Adipocyte (in vitro differentiated cells): Measurements from ENCODE around the gene GATAD2A.

Experiments
- DNase-seq: peaks from one replicate; pipeline ENCODE4 v3.0.0-alpha.2; 2015; ENCODE audit warnings: low read depth
- H3K27me3 ChIP-seq: replicated peaks from 2 replicates; pipeline ENCODE4 v1.7.0; 2013; ENCODE audit warnings: mild to moderate bottlenecking, low read length, moderate library complexity; ENCODE audit not compliant: control insufficient read depth, insufficient read depth
- H3K36me3 ChIP-seq: 2 replicates; pipeline ENCODE4 v1.7.0; 2013; ENCODE audit warnings: low read length, mild to moderate bottlenecking, moderate library complexity; ENCODE audit not compliant: control insufficient read depth, insufficient read depth, severe bottlenecking
- H3K4me1 ChIP-seq: 2 replicates; pipeline ENCODE4 v1.7.0; 2013; ENCODE audit warnings: mild to moderate bottlenecking, low read length, moderate library complexity; ENCODE audit not compliant: control insufficient read depth, insufficient read depth
- H3K4me3 ChIP-seq: 2 replicates; pipeline ENCODE4 v1.7.0; 2013; ENCODE audit warnings: mild to moderate bottlenecking, low read length, moderate library complexity
- H3K9ac ChIP-seq: 2 replicates; pipeline ENCODE4 v1.7.0; 2013; ENCODE audit warnings: mild to moderate bottlenecking, low read length, moderate library complexity
- H3K9me3 ChIP-seq: 2 replicates; pipeline ENCODE4 v1.7.0; 2013; ENCODE audit warnings: mild to moderate bottlenecking, low read length, moderate library complexity; ENCODE audit not compliant: control insufficient read depth

GATAD2A gene

GRCh38 chr19:19515642-19516519 lies 110.4 kb downstream of the GATAD2A start, which contains the start of gene NDUFA13:
TSS of gene NDUFA13 (plus strand) at chr19:19516225. CDS start at chr19:19516239, 14 bp downstream.
- Histone ChIP-seq H3K27me3 (no peaks in the 10 kb centered on the region), H3K4me1 (peaks cover 13% of the 10 kb centered on the region), H3K36me3 (peaks cover 17% of the 10 kb centered on the region), H3K9ac (peak within 1 kb of the TSS; percentile 88), H3K4me3 (peak within 1 kb of the TSS; percentile 95), H3K9me3 (no peaks in the 10 kb centered on the region)
- peak; percentile 96 for DNase-seq

GRCh38 chr19:19517235-19517619 lies 111.8 kb downstream of the GATAD2A start:
- Histone ChIP-seq H3K36me3 (peaks cover 18% of the 10 kb centered on the region), H3K4me1 (peaks cover 13% of the 10 kb centered on the region), H3K9ac (peak overlapping the region; percentile 88), H3K9me3 (no peaks in the 10 kb centered on the region), H3K27me3 (no peaks in the 10 kb centered on the region), H3K4me3 (peak overlapping the region; percentile 95)
- no peak for DNase-seq

- Histone ChIP-seq H3K9me3 (no peaks in the 10 kb centered on the region), H3K9ac (no peak overlapping the region), H3K4me1 (peaks cover 13% of the 10 kb centered on the region), H3K27me3 (no peaks in the 10 kb centered on the region), H3K4me3 (no peak overlapping the region), H3K36me3 (peaks cover 24% of the 10 kb centered on the region)
- no peak for DNase-seq
Measured at GRCh38 chr19:19520989-19521388, 115.5 kb downstream of the GATAD2A start.

GRCh38 chr19:19523177-19523576 lies 117.7 kb downstream of the GATAD2A start:
- H3K4me3 ChIP-seq: no peak overlapping the region
- H3K27me3 ChIP-seq: no peaks in the 10 kb centered on the region
- H3K4me1 ChIP-seq: peaks cover 5% of the 10 kb centered on the region
- no peak overlapping the region for H3K9ac ChIP-seq
- peaks cover 39% of the 10 kb centered on the region for H3K36me3 ChIP-seq
- H3K9me3 ChIP-seq: no peaks in the 10 kb centered on the region
- DNase-seq: no peak

- Histone ChIP-seq H3K9ac (no peak overlapping the region), H3K4me3 (no peak overlapping the region), H3K4me1 (peaks cover 5% of the 10 kb centered on the region), H3K9me3 (no peaks in the 10 kb centered on the region), H3K27me3 (no peaks in the 10 kb centered on the region), H3K36me3 (peaks cover 43% of the 10 kb centered on the region)
- DNase-seq: no peak
Measured at GRCh38 chr19:19524053-19524452, 118.6 kb downstream of the GATAD2A start.

- no peak overlapping the region for H3K4me3 ChIP-seq
- H3K9ac ChIP-seq: no peak overlapping the region
- peaks cover 27% of the 10 kb centered on the region for H3K36me3 ChIP-seq
- H3K27me3 ChIP-seq: no peaks in the 10 kb centered on the region
- H3K9me3 ChIP-seq: no peaks in the 10 kb centered on the region
- H3K4me1 ChIP-seq: peaks cover 10% of the 10 kb centered on the region
- no peak for DNase-seq
Measured at GRCh38 chr19:19525611-19526380, 120.3 kb downstream of the GATAD2A start.

- peaks cover 16% of the 10 kb centered on the region for H3K4me1 ChIP-seq
- H3K4me3 ChIP-seq: no peak overlapping the region
- H3K9ac ChIP-seq: no peak overlapping the region
- no peaks in the 10 kb centered on the region for H3K9me3 ChIP-seq
- H3K27me3 ChIP-seq: no peaks in the 10 kb centered on the region
- H3K36me3 ChIP-seq: peaks cover 25% of the 10 kb centered on the region
- no peak for DNase-seq
Measured at GRCh38 chr19:19526581-19527370, 121.3 kb downstream of the GATAD2A start.

GRCh38 chr19:19527371-19527656 lies 121.8 kb downstream of the GATAD2A start:
- Histone ChIP-seq H3K36me3 (peaks cover 25% of the 10 kb centered on the region), H3K9me3 (no peaks in the 10 kb centered on the region), H3K4me1 (peaks cover 16% of the 10 kb centered on the region), H3K9ac (no peak overlapping the region), H3K27me3 (no peaks in the 10 kb centered on the region), H3K4me3 (no peak overlapping the region)
- DNase-seq: no peak

GRCh38 chr19:19527674-19528625 lies 122.5 kb downstream of the GATAD2A start:
- Histone ChIP-seq H3K9ac (no peak overlapping the region), H3K9me3 (no peaks in the 10 kb centered on the region), H3K4me1 (peaks cover 16% of the 10 kb centered on the region), H3K27me3 (no peaks in the 10 kb centered on the region), H3K4me3 (no peak overlapping the region), H3K36me3 (peaks cover 25% of the 10 kb centered on the region)
- no peak for DNase-seq

GRCh38 chr19:19528721-19529490 lies 123.4 kb downstream of the GATAD2A start, which contains the start of gene YJEFN3:
TSS of gene YJEFN3 (plus strand) at chr19:19528911. CDS start at chr19:19528933, 22 bp downstream.
- DNase-seq: no peak
- H3K27me3 ChIP-seq: no peaks in the 10 kb centered on the region
- H3K9me3 ChIP-seq: no peaks in the 10 kb centered on the region
- H3K4me1 ChIP-seq: peaks cover 12% of the 10 kb centered on the region
- H3K9ac ChIP-seq: no peak within 1 kb of the TSS
- H3K36me3 ChIP-seq: peaks cover 23% of the 10 kb centered on the region
- no peak within 1 kb of the TSS for H3K4me3 ChIP-seq
